ENCODE data around the gene OPN4. TPM values are rescaled to one million over a fixed set of nuclear protein-coding genes. Genes with fewer than 3 reads are reported as not detected.

Gene OPN4
- polyA plus RNA-seq (2013): not detected

- POLR2A ChIA-PET: no interaction called here
- no peak within 1 kb of the TSS for H3K4me3 ChIP-seq (ENCODE audit: control insufficient read depth in 1 of 7, extremely low read depth in 1 of 7, insufficient read depth in 4 of 7, low read depth in 2 of 7, low read length in 6 of 7)
- H3K27ac ChIP-seq (ENCODE audit: insufficient read depth in 1 of 2, low read depth in 1 of 2, low read length in 2 of 2, poor library complexity in 1 of 2, severe bottlenecking in 2 of 2): no peak within 1 kb of the TSS
- no peaks in the 10 kb centered on the region for H3K9me3 ChIP-seq (ENCODE audit: control extremely low read depth in 1 of 5, control insufficient read depth in 4 of 5, insufficient read depth in 2 of 5, low read depth in 1 of 5, low read length in 4 of 5)
- CTCF ChIA-PET: interaction anchor here (1.0 kb wide), 1 partner anchor 13 kb away, joined by 3 read pairs; no protein-coding TSS in a partner anchor
- DNase-seq: no peak
- H3K36me3 ChIP-seq (ENCODE audit: control insufficient read depth in 4 of 4, insufficient read depth in 4 of 4, low read length in 3 of 4): no peaks in the 10 kb centered on the region
- WGBS (ENCODE audit: insufficient coverage): 91% methylated on average over 13 of the region's 17 CpGs
- no peaks in the 10 kb centered on the region for H3K27me3 ChIP-seq (replicated peaks in 2 of 5; ENCODE audit: control insufficient read depth in 4 of 5, insufficient read depth in 5 of 5, low read length in 4 of 5)
- H3K4me1 ChIP-seq (ENCODE audit: control extremely low read depth in 1 of 4, control insufficient read depth in 4 of 4, insufficient read depth in 4 of 4, low read length in 3 of 4): no peaks in the 10 kb centered on the region
Observed at GRCh38 chr10:86654411-86655172, at the start of gene OPN4. OPN4 (plus strand) TSS chr10:86654547; CDS start chr10:86654784, 237 bp downstream.

DNA sequence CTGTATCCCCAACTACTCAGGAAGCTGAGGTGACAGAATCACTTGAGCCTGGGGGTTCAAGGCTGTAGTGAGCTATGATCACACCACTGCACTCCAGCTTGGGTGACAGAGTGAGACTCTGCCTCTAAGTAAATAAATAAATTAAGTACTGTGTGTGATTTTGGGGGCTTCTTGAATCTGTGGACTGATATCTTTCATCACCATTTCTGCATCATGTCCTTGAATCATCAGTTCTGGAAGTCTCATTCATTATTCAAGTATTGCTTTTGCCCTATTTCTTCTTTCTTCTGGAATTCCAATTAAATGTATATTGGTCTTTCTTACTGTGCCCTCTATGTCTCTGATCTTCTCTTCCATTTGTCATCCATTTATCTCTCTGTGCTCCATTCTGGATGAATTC is 46.7 kb upstream of the OPN4 start:
- Histone ChIP-seq H3K4me3 (ENCODE audit: control insufficient read depth in 1 of 7, extremely low read depth in 1 of 7, insufficient read depth in 4 of 7, low read depth in 2 of 7, low read length in 6 of 7) (no peak overlapping the region), H3K4me1 (ENCODE audit: control extremely low read depth in 1 of 4, control insufficient read depth in 4 of 4, insufficient read depth in 4 of 4, low read length in 3 of 4) (no peaks in the 10 kb centered on the region), H3K36me3 (ENCODE audit: control insufficient read depth in 4 of 4, insufficient read depth in 4 of 4, low read length in 3 of 4) (no peaks in the 10 kb centered on the region), H3K27ac (ENCODE audit: insufficient read depth in 1 of 2, low read depth in 1 of 2, low read length in 2 of 2, poor library complexity in 1 of 2, severe bottlenecking in 2 of 2) (no peak overlapping the region), H3K9me3 (ENCODE audit: control extremely low read depth in 1 of 5, control insufficient read depth in 4 of 5, insufficient read depth in 2 of 5, low read depth in 1 of 5, low read length in 4 of 5) (peaks cover 0 to 19% (median 0%) of the 10 kb centered on the region in 5 experiments), H3K27me3 (replicated peaks in 2 of 5; ENCODE audit: control insufficient read depth in 4 of 5, insufficient read depth in 5 of 5, low read length in 4 of 5) (peaks cover 0 to 2% (median 0%) of the 10 kb centered on the region in 5 experiments)
- ChIA-PET CTCF (no interaction called here), POLR2A (no interaction called here)
- DNase-seq: no peak

GRCh38 chr10:86609920-86610319 is 44.4 kb upstream of the OPN4 start:
- Histone ChIP-seq H3K4me3 (ENCODE audit: control insufficient read depth in 1 of 7, extremely low read depth in 1 of 7, insufficient read depth in 4 of 7, low read depth in 2 of 7, low read length in 6 of 7) (no peak overlapping the region), H3K9me3 (ENCODE audit: control extremely low read depth in 1 of 5, control insufficient read depth in 4 of 5, insufficient read depth in 2 of 5, low read depth in 1 of 5, low read length in 4 of 5) (peaks cover 0 to 19% (median 0%) of the 10 kb centered on the region in 5 experiments), H3K27ac (ENCODE audit: insufficient read depth in 1 of 2, low read depth in 1 of 2, low read length in 2 of 2, poor library complexity in 1 of 2, severe bottlenecking in 2 of 2) (no peak overlapping the region), H3K36me3 (ENCODE audit: control insufficient read depth in 4 of 4, insufficient read depth in 4 of 4, low read length in 3 of 4) (no peaks in the 10 kb centered on the region), H3K27me3 (replicated peaks in 2 of 5; ENCODE audit: control insufficient read depth in 4 of 5, insufficient read depth in 5 of 5, low read length in 4 of 5) (peaks cover 0 to 2% (median 0%) of the 10 kb centered on the region in 5 experiments), H3K4me1 (ENCODE audit: control extremely low read depth in 1 of 4, control insufficient read depth in 4 of 4, insufficient read depth in 4 of 4, low read length in 3 of 4) (no peaks in the 10 kb centered on the region)
- ChIA-PET CTCF (no interaction called here), POLR2A (no interaction called here)
- DNase-seq: no peak

- H3K36me3 ChIP-seq (ENCODE audit: control insufficient read depth in 4 of 4, insufficient read depth in 4 of 4, low read length in 3 of 4): no peaks in the 10 kb centered on the region
- H3K4me3 ChIP-seq (ENCODE audit: control insufficient read depth in 1 of 7, extremely low read depth in 1 of 7, insufficient read depth in 4 of 7, low read depth in 2 of 7, low read length in 6 of 7): no peak overlapping the region
- no peaks in the 10 kb centered on the region for H3K4me1 ChIP-seq (ENCODE audit: control extremely low read depth in 1 of 4, control insufficient read depth in 4 of 4, insufficient read depth in 4 of 4, low read length in 3 of 4)
- POLR2A ChIA-PET: no interaction called here
- peaks cover 0 to 2% (median 0%) of the 10 kb centered on the region in 5 experiments for H3K27me3 ChIP-seq (replicated peaks in 2 of 5; ENCODE audit: control insufficient read depth in 4 of 5, insufficient read depth in 5 of 5, low read length in 4 of 5)
- DNase-seq: no peak
- H3K27ac ChIP-seq (ENCODE audit: insufficient read depth in 1 of 2, low read depth in 1 of 2, low read length in 2 of 2, poor library complexity in 1 of 2, severe bottlenecking in 2 of 2): no peak overlapping the region
- peaks cover 0 to 18% (median 0%) of the 10 kb centered on the region in 5 experiments for H3K9me3 ChIP-seq (ENCODE audit: control extremely low read depth in 1 of 5, control insufficient read depth in 4 of 5, insufficient read depth in 2 of 5, low read depth in 1 of 5, low read length in 4 of 5)
- WGBS (ENCODE audit: insufficient coverage): 100% methylated on average over 1 of the region's 1 CpG
- CTCF ChIA-PET: no interaction called here
Observed at GRCh38 chr10:86611386-86611785, 43.0 kb upstream of the OPN4 start.

DNA sequence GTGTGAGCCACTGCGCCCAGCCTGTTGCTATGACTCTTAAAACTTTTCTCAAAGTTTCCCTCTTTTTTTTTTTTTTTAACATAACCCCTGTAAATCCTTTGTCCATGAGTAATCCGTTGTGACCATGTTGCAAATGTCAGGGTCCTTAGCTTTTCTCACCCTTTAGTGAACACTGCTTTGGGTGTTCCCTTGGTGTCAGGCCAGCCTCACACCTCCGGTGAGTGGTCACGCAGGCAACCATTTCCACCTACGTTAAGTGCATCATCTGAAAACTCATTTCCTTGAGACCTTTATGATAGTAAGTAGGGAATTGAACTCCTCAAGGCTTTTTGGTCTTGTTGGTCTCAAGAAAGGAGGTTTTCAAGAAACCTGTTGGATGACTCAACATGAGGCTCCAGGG is 41.3 kb upstream of the OPN4 start:
- ChIA-PET POLR2A (interaction anchor here (1.0 kb wide), 1 partner anchor 14 kb away, joined by 3 read pairs; no protein-coding TSS in a partner anchor), CTCF (no interaction called here)
- Histone ChIP-seq H3K27ac (ENCODE audit: insufficient read depth in 1 of 2, low read depth in 1 of 2, low read length in 2 of 2, poor library complexity in 1 of 2, severe bottlenecking in 2 of 2) (no peak overlapping the region), H3K9me3 (ENCODE audit: control extremely low read depth in 1 of 5, control insufficient read depth in 4 of 5, insufficient read depth in 2 of 5, low read depth in 1 of 5, low read length in 4 of 5) (peaks cover 0 to 5% (median 0%) of the 10 kb centered on the region in 5 experiments), H3K36me3 (ENCODE audit: control insufficient read depth in 4 of 4, insufficient read depth in 4 of 4, low read length in 3 of 4) (no peaks in the 10 kb centered on the region), H3K4me1 (ENCODE audit: control extremely low read depth in 1 of 4, control insufficient read depth in 4 of 4, insufficient read depth in 4 of 4, low read length in 3 of 4) (no peaks in the 10 kb centered on the region), H3K27me3 (replicated peaks in 2 of 5; ENCODE audit: control insufficient read depth in 4 of 5, insufficient read depth in 5 of 5, low read length in 4 of 5) (peaks cover 0 to 2% (median 0%) of the 10 kb centered on the region in 5 experiments), H3K4me3 (ENCODE audit: control insufficient read depth in 1 of 7, extremely low read depth in 1 of 7, insufficient read depth in 4 of 7, low read depth in 2 of 7, low read length in 6 of 7) (no peak overlapping the region)
- DNase-seq: no peak
- 63% methylated on average over 2 of the region's 5 CpGs for WGBS (ENCODE audit: insufficient coverage)

DNA sequence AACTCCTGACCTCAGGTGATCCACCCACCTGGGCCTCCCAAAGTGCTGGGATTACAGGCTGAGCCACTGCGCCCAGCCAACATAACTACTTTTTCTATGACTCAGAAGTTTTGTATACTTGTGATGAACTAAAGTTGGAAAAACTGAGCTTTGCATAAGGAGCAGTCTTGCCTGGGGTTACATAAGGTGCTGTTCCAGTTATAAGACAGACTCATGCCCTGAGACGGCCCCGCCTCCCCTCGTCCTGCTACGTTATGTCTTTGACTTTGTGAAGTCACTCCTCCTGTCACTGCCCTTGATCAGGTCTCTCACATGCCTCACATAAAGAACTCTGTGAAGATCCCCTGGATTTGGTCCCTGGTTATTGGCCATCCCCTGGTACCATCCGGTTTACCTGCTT is 40.4 kb upstream of the OPN4 start:
- 98% methylated on average over 4 of the region's 6 CpGs for WGBS (ENCODE audit: insufficient coverage)
- no peaks in the 10 kb centered on the region for H3K27me3 ChIP-seq (replicated peaks in 2 of 5; ENCODE audit: control insufficient read depth in 4 of 5, insufficient read depth in 5 of 5, low read length in 4 of 5)
- no peaks in the 10 kb centered on the region for H3K4me1 ChIP-seq (ENCODE audit: control extremely low read depth in 1 of 4, control insufficient read depth in 4 of 4, insufficient read depth in 4 of 4, low read length in 3 of 4)
- H3K9me3 ChIP-seq (ENCODE audit: control extremely low read depth in 1 of 5, control insufficient read depth in 4 of 5, insufficient read depth in 2 of 5, low read depth in 1 of 5, low read length in 4 of 5): no peaks in the 10 kb centered on the region
- no peak for DNase-seq
- no peak overlapping the region for H3K27ac ChIP-seq (ENCODE audit: insufficient read depth in 1 of 2, low read depth in 1 of 2, low read length in 2 of 2, poor library complexity in 1 of 2, severe bottlenecking in 2 of 2)
- no peak overlapping the region for H3K4me3 ChIP-seq (ENCODE audit: control insufficient read depth in 1 of 7, extremely low read depth in 1 of 7, insufficient read depth in 4 of 7, low read depth in 2 of 7, low read length in 6 of 7)
- H3K36me3 ChIP-seq (ENCODE audit: control insufficient read depth in 4 of 4, insufficient read depth in 4 of 4, low read length in 3 of 4): no peaks in the 10 kb centered on the region
- CTCF ChIA-PET: no interaction called here
- POLR2A ChIA-PET: interaction anchor here (1.0 kb wide), 1 partner anchor 13 kb away, joined by 3 read pairs; no protein-coding TSS in a partner anchor

GRCh38 chr10:86614853-86615252 is 39.5 kb upstream of the OPN4 start:
- Histone ChIP-seq H3K27me3 (replicated peaks in 2 of 5; ENCODE audit: control insufficient read depth in 4 of 5, insufficient read depth in 5 of 5, low read length in 4 of 5) (no peaks in the 10 kb centered on the region), H3K27ac (ENCODE audit: insufficient read depth in 1 of 2, low read depth in 1 of 2, low read length in 2 of 2, poor library complexity in 1 of 2, severe bottlenecking in 2 of 2) (no peak overlapping the region), H3K9me3 (ENCODE audit: control extremely low read depth in 1 of 5, control insufficient read depth in 4 of 5, insufficient read depth in 2 of 5, low read depth in 1 of 5, low read length in 4 of 5) (no peaks in the 10 kb centered on the region), H3K36me3 (ENCODE audit: control insufficient read depth in 4 of 4, insufficient read depth in 4 of 4, low read length in 3 of 4) (no peaks in the 10 kb centered on the region), H3K4me3 (ENCODE audit: control insufficient read depth in 1 of 7, extremely low read depth in 1 of 7, insufficient read depth in 4 of 7, low read depth in 2 of 7, low read length in 6 of 7) (no peak overlapping the region), H3K4me1 (ENCODE audit: control extremely low read depth in 1 of 4, control insufficient read depth in 4 of 4, insufficient read depth in 4 of 4, low read length in 3 of 4) (no peaks in the 10 kb centered on the region)
- CTCF ChIA-PET: no interaction called here
- no peak for DNase-seq
- POLR2A ChIA-PET: no interaction called here
- 100% methylated on average over 2 of the region's 4 CpGs for WGBS (ENCODE audit: insufficient coverage)

Measured in common myeloid progenitor, CD34-positive (primary cell).